Heart left ventricle (tissue), 16 donors: ENCODE data around the gene ARHGAP26. TPM values are rescaled to one million over a fixed set of nuclear protein-coding genes. Genes with fewer than 3 reads are reported as not detected.

ENCODE experiments used
- ATAC-seq, 4 donors: fragments of 200-7000 bp; cut with Tn5 transposase; one replicate each; pipeline ENCODE4 v1.9.1; 2020 to 2022; ENCODE audit warnings: moderate library complexity in 4 of 4, mild to moderate bottlenecking in 3 of 4, moderate number of reproducible peaks in 1 of 4
- DNase-seq, 5 donors: peaks; one replicate each; pipeline ENCODE4 v3.0.0-alpha.2; 2020
- H3K27ac ChIP-seq, 12 donors: fragments of 200-600 bp; sonication (generic) in 4 of 12; one replicate each; pipeline versions ENCODE4 v1.5.0 to v1.8.0; 2016 to 2022; ENCODE audit warnings: mild to moderate bottlenecking in 2 of 12
- H3K27me3 ChIP-seq, 9 donors: fragments of 200-600 bp; sonication (generic) in 2 of 9; one replicate each; pipeline versions ENCODE4 v1.5.1 to v1.8.0; 2016 to 2022; ENCODE audit warnings: mild to moderate bottlenecking in 3 of 9
- H3K36me3 ChIP-seq, 9 donors: fragments of 200-600 bp; sonication (generic) in 2 of 9; one replicate each; pipeline versions ENCODE4 v1.5.0 to v1.8.0; 2018 to 2022; ENCODE audit warnings: mild to moderate bottlenecking in 2 of 9
- H3K4me1 ChIP-seq, 12 donors: fragments of 200-600 bp; sonication (generic) in 4 of 12; one replicate each; pipeline versions ENCODE4 v1.5.0 to v1.8.0; 2016 to 2022; ENCODE audit warnings: mild to moderate bottlenecking in 3 of 12
- H3K4me3 ChIP-seq, 12 donors: fragments of 200-600 bp; sonication (generic) in 4 of 12; one replicate each; pipeline versions ENCODE4 v1.5.0 to v1.8.0; 2017 to 2022; ENCODE audit warnings: mild to moderate bottlenecking in 9 of 12, moderate library complexity in 4 of 12
- H3K9me3 ChIP-seq, 12 donors: fragments of 200-600 bp; sonication (generic) in 4 of 12; one replicate each; pipeline versions ENCODE4 v1.5.0 to v1.8.0; 2016 to 2022; ENCODE audit warnings: mild to moderate bottlenecking in 1 of 12
- CTCF ChIP-seq, 12 donors: fragments of 200-600 bp; sonication (generic) in 4 of 12; IDR thresholded peaks; one replicate each; pipeline versions ENCODE4 v1.5.0 to v1.8.0; 2018 to 2022; ENCODE audit warnings: antibody characterized with exemption in 12 of 12, mild to moderate bottlenecking in 5 of 12
- POLR2A ChIP-seq, 2 donors: fragments of 450-650 bp; IDR thresholded peaks; one replicate each; pipeline ENCODE4 v1.6.1; 2017; ENCODE audit warnings: antibody characterized with exemption in 2 of 2, mild to moderate bottlenecking in 2 of 2, moderate library complexity in 2 of 2
- WGBS, 4 donors: extraction: QIAGEN DNeasy Blood & Tissue Kit in 2 of 4; methylation state at CpG; one replicate each; pipeline versions ENCODE4 v1.1.5 to v1.1.7; 2013 to 2018; 5-methylcytosine and 5-hydroxymethylcytosine counted together
- intact Hi-C, 10 donors: fragments of 100-400 bp; cut with DNase I; formaldehyde crosslinking; loops; one replicate each; pipeline versions ENCODE4 v1.11.1 to v1.14.2; 2022
- polyA plus RNA-seq, 2 donors: library from polyadenylated mRNA; stranded (reverse); fragments of 200-250 nt; gene quantifications; one replicate each; pipeline ENCODE4 v1.2.3, GENCODE V29; 2013
- total RNA-seq, 9 donors: library from RNA; depleted of rRNA in 2 of 9; stranded (reverse); fragments of >200 nt in 2 of 9; fragmentation: NEBNext Ultra II Directional in 3 of 9; extraction: Animal tissue kit (Norgen Biotek cat#: 25700) in 3 of 9; gene quantifications; one replicate each; pipeline versions ENCODE4 v1.1.0 to v1.2.4, GENCODE V29; 2016 to 2023
- donor health status: ischemic (EF 13 %, LVEDD 7.1; RV severe dilation, severe dysfunction).
- donor health status: healthy with polysubstance abuse.
- donor health status: DM: no; HTN: yes; CAD: no.
- donor health status: DM: no; HTN: no; CAD: no.
- donor health status: ischemic (EF 25% LVEDD 6.9; RV normal size, moderate dysfunction).
- donor health status: ischemic (EF 25% LVEDD 5.7; RV mildly dilated, moderate dysfunction).
- donor health status: healthy.
- donor health status: DM: yes; HTN: yes; CAD: no.
- donor health status: ischemic (EF 35%, LVEDD 5.7; RV mildly dilated, moderate dysfunction).
- donor health status: nonischemic (EF 11% LVEDD 7.7; RV severe dilation, severe dysfunction).
- donor health status: DM: yes; HTN: yes; CAD: no.
- donor health status: PGD.
- donor health status: ischemic (EF 29% LVEDD 5.4; RV normal size, mild dysfunction).
- donor health status: nonischemic (EF 23%, LVEDD 6.1; RV moderate dilation, normal function).

ARHGAP26 gene
- total and polyA plus RNA-seq, 11 donors: 11.9 to 52.1 (median 33.7) TPM

- TF ChIP-seq CTCF (IDR thresholded peaks at IDR 0.05): no peak
- TF ChIP-seq POLR2A (IDR thresholded peaks at IDR 0.05): no peak
- Histone ChIP-seq H3K27ac (peak overlapping the region in 11 of 12 donors; percentile 9 to 69 (median 39)), H3K4me3 (no peak overlapping the region), H3K36me3 (no peaks in the 10 kb centered on the region), H3K9me3 (no peaks in the 10 kb centered on the region), H3K27me3 (no peaks in the 10 kb centered on the region), H3K4me1 (peaks cover 0 to 90% (median 64%) of the 10 kb centered on the region in 12 donors)
- DNase-seq: no peak
- intact Hi-C loops: loop anchor here in 9 of 10 donors (2.0 to 10.0 kb wide), 7 partner anchors 37 to 117 kb away; partner anchors contain the start of gene ARHGAP26 (in 5 of the 9)
- WGBS, 4 donors: 66 to 73% (median 69%) methylated on average over 13 of the region's 13 CpGs
- ATAC-seq: peak; percentile 35 to 59 (median 45)
These were observed 94.4 kb downstream of the ARHGAP26 start for GRCh38 chr5:142864290-142865260.

- no peaks in the 10 kb centered on the region for H3K36me3 ChIP-seq
- H3K4me1 ChIP-seq: peaks cover 0 to 92% (median 60%) of the 10 kb centered on the region in 12 donors
These were observed 95.5 kb downstream of the ARHGAP26 start for GRCh38 chr5:142865631-142866030.

GRCh38 chr5:142866563-142867275 is 96.5 kb downstream of the ARHGAP26 start:
- DNase-seq: peak in 1 of 5 donors; percentile 45
- ATAC-seq: peak; percentile 22 to 59 (median 44)

More at GRCh38 chr5:142865631-142866030, 95.5 kb downstream of the ARHGAP26 start:
- Histone ChIP-seq H3K27me3 (no peaks in the 10 kb centered on the region), H3K9me3 (no peaks in the 10 kb centered on the region), H3K27ac (peak overlapping the region in 3 of 12 donors; percentile 2 to 69 (median 56)), H3K4me3 (no peak overlapping the region)
- ATAC-seq (no peak), DNase-seq (no peak)
- no peak for TF ChIP-seq CTCF (IDR thresholded peaks at IDR 0.05)
- TF ChIP-seq POLR2A (IDR thresholded peaks at IDR 0.05): no peak
- intact Hi-C loops: loop anchor here in 9 of 10 donors (2.0 to 10.0 kb wide), 6 partner anchors 38 to 118 kb away; partner anchors contain the start of gene ARHGAP26 (in 8 of the 9)
- WGBS, 4 donors: 94 to 96% (median 96%) methylated on average over 4 of the region's 4 CpGs

More at GRCh38 chr5:142866563-142867275, 96.5 kb downstream of the ARHGAP26 start:
- Histone ChIP-seq H3K27me3 (no peaks in the 10 kb centered on the region), H3K4me3 (no peak overlapping the region), H3K27ac (peak overlapping the region in 2 of 12 donors; percentile 30 to 35), H3K4me1 (peaks cover 0 to 92% (median 60%) of the 10 kb centered on the region in 12 donors), H3K36me3 (no peaks in the 10 kb centered on the region), H3K9me3 (no peaks in the 10 kb centered on the region)
- WGBS, 4 donors: 43 to 51% (median 48%) methylated on average over 10 of the region's 10 CpGs
- intact Hi-C loops: loop anchor here in 8 of 10 donors (2.0 to 10.0 kb wide), 6 partner anchors 39 to 119 kb away; partner anchors contain the start of gene ARHGAP26 (in 7 of the 8)
- TF ChIP-seq CTCF (IDR thresholded peaks at IDR 0.05) (peak; percentile 32 to 69 (median 59)), POLR2A (IDR thresholded peaks at IDR 0.05) (no peak)
